NCI-H69 (cell line): ENCODE measurements around the gene CTRB1.

ENCODE experiments used
- DNase-seq: peaks from one replicate; lab custom pipeline; 2025; lab: John Stamatoyannopoulos, UW

Gene CTRB1

DNA sequence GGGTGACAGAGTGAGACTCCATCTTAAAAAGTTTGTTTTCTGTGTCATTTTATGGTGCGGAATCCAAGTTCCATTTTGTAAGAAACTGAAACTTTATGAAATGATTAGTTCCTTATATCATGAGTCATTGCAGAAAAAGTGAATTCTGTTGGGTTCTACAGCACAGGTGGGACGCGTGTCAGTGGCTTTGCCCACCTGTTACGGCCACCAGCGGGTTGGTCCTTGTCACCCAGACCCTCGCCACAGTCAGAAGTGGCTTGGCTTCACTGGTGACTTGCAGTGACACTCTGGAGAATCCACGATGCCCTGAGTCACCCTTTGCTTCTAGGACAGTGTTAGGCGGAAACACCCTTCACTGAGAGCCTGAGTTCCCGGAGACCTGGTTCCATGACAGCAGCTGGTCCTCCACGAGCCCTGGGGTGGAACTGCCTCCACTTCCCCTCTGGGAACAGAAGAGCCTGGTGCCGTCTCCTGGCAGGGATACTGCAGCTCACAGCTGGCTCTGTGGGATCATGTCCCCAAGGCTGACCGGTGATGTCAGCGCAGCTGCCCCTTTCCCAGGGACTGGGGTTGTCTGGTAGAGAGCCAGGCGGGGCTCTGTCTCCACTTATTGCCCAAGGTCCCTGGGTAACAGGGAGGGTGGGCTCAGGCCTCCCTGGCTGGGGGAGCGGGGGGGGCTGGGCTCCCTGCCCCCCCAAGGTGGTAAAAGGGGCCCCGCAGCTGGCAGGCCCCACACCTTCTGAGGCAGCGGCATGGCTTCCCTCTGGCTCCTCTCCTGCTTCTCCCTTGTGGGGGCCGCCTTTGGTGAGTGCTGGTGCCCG is at the start of gene CTRB1:
Gene CTRB1, plus strand, starts transcription at position 733 of the 821 bp plus-strand sequence. Its CDS starts 20 bp downstream, at position 753.
- DNase-seq: no peak

DNA sequence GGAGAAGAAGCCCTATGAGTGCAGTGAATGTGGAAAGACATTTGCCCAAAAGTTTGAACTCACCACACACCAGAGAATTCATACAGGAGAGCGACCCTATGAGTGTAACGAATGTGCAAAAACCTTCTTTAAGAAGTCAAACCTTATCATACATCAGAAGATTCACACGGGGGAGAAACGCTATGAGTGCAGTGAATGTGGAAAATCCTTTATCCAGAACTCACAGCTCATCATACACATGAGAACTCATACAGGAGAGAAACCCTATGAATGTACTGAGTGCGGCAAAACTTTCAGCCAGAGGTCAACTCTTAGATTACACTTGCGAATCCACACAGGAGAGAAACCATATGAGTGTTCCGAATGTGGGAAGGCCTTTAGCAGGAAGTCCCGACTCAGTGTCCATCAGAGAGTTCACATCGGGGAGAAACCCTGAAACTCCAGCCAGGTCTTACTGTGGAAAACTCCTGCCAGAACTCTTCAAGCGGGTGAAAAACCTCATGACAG is 48.8 kb upstream of the CTRB1 start:
- DNase-seq: no peak

DNA sequence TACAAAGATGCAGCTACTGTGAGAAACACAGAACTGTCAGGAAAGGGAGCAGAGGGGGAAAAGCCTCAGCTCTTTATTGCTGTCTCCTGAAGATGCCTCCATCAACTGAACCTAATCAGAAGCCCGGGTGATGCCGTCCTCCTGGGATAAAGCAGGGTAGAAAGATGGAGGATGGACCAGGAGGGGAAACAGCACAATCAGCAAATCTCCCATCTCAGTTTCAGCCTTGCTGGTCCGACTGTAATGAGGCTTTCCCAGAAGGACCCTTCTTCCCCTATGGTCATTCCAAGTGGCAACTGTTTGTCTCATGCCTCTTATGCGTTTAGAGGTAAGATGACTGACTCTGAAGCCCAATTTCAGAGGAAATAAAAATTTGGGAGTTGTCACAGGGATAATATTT is 46.2 kb upstream of the CTRB1 start:
- DNase-seq: no peak

DNA sequence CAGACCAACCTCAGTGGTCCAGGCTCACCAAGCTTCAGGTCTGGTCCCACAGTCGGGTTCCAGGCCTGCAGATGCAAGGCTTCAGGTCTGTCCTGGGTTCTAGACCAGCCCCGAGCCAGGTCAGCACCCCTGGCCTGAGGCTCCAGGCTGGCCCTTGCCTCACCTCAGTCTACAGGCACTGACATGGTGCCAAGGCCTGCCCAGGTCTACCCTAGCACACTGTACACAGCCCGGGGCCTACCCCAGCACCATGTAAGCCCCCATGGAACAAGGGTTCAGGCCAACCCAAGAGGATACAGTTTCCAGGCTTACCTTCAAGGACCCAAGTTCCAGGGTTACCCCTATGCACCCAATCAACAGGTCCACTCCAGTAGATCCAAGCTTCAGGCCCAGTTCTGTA is 43.7 kb upstream of the CTRB1 start:
- DNase-seq: no peak

DNA sequence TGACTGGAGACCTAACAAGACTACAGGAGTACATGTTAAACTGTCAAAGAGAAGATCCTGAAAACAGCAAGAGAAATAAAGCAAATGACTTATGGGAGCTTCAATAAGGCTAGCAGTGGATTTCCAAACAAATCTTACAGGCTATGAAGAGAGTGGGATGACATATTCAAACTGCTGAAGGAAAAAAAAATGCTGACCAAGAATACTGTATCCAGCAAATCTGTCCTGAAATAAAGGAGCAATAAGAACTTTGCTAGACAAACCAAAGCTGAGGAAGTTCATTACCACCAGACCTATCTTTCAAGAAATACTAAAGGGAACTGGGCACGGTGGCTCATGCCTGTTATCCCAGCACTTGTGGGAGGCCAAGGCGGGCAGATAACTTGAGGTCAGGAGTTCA is 41.9 kb upstream of the CTRB1 start:
- no peak for DNase-seq

DNA sequence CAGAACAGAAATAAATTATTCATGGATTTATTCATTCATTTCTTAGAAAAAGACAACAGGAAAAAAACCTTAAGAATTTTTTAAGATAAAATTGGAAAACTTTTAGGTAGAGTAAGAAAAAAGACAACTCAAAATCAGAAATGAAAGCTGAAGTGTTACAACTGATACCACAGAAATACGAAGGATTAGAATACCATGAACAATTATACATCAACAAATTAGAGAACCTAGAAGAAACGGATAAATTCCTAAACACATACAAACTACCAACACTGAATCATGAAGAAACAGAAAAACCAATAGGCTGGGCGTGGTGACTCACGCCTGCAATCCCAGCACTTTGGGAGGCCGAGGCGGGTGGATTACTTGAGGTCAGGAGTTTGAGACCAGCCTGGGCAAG is 39.6 kb upstream of the CTRB1 start:
- no peak for DNase-seq

DNA sequence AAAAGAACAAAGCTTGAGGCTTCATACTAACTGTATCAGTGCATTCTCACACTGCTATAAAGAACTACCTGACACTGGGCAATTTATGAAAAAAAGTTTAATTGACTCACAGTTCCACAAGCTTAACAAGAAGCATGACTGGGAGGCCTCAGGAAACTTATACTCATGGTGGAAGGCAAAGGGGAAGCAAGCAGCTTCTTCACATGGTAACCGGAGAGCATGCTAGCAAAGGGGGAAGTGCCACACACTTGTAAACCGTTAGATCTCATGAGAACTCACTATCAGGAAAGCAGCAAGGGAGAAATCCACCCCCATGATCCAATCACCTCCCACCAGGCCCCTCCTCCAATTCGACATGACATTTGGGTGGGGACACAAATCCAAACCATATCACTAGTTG is 37.2 kb upstream of the CTRB1 start:
- no peak for DNase-seq

DNA sequence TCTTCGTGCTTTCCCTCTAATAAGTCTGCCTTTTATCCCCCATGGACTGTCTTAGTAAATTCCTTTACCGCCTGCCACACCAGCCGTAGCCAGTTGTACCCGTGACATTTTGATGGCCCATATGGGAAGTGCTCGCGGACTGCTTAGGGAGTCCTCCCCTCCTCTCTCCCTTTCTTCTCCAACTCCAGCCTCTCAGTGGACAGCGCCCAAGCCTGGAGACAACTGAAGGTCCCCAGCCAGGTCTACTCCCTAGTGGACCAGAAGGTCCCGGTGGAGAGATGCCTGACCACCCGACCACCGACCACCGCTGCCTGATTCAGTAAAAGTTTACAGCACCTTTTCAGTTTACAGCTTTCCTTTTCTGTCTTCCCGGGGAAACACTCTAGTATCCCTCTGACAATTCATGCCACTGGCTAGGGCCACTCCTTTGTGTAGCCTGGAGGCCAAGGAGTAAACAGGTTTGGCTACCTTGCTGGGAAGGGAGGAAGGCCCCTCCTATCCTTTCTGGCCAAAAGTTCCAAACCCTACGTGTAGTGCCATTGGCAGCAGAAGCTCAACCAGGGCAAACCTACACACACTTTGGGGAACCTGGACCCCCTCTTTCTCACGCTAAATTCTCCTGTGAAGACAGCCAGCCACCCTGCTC is 29.8 kb upstream of the CTRB1 start:
- no peak for DNase-seq

DNA sequence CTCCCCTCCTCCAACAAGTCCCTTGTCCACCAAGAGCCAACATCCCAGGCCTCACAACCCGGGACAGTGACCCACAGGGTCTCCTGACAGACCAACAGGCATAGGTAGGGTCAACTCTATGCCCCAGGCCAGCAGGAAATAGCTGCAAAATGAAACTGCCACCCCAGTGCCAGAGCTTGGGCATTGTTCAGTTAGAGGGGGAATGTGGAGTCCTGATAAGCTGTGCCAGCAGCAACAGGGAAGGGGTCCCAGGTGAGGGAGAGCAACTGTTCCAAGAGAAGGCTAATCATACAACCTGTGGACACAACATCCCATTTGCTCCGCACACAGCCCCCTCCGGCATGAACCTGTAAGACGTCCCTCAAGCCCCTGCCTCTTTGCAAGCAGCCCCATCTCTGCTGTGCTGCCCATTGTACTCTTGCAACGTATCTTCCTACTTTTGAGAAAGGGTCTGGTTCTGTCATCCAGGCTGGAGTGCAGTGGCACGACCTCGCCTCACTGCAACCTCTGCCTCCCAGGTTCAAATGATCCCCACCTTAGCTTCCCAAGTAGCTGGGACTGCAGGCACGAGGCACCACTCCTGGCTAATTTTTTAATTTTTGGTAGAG is 29.0 kb upstream of the CTRB1 start:
- DNase-seq: no peak

DNA sequence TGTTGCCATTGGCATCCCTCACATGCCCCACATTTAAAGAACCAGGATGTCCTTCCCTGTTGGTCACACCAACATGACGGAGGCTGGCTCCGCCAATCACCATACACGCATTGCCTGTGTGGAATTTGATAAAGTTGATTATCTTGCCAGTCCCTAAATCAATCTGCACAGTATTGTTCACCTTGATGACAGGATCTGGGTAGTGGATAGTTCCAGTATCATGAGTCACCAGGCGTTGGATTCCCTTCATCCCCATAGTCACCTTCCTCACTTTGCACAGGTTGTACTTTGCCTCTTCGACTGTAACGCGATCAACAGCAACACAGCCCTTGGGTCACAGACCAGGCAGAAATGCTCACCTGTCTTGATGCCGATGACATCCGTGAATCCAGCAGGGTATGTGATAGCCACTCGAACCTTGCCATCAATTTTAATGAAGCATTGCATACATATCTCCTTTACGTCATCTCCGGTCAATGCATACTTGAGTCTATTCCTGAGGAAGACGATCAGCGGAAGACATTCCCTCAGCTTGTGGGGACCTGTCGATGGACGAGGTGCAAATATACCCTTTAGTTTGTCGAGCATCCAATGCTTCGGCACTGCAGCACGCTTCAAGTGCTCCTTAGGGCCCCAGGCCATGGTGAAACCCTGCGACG is 26.1 kb upstream of the CTRB1 start:
- no peak for DNase-seq

DNA sequence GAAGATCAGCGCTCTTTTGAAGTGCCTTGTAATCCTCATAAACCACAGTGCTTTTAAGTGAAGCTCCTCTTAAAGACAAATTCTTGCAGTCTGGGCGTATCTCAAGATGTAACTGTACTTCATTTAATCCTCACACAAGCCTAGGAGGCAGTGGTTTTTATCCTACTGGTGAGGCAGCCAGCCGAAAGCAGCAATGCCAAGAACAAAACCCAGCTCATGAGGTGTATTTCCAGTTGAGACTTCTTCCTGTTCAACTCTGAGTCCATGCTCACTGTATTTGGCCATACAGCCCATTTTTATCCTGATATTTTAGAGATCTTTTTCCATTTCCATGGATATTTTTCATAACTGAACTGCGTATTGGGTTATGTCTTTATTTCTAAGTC is 25.5 kb upstream of the CTRB1 start:
- no peak for DNase-seq

DNA sequence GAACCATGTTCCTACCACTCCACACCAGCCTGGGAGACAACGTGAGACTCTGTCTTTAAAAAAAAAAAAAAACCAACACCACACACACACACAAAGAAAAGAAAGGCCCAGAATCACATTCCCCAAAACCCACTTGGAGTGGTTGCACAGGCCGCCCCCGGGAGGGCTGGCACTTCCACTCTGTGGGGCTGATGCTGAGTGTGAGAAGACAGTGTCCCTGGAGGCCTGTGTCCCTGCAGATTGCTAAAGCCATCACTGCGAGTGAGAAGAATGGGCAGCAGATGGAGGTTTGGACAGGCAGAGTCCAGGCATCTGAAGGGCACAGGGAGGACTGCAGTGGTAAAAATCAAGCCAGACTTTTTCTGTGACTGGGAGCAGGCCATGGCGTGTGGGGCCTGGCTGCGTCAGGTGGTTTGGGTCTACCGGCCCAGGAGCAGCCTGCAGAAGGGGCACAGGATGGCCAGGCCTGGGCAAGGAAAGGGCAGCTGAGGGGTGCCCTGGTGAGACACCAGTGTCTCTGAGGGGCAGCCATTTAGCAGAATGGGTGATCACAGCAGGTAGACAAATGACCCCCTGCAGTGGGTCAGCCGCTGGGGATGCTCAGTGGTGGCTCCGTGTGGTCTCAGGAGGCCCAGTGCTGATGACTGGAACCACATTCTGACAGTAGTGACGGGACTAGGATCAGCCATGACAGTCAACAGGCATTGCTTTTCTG is 24.9 kb upstream of the CTRB1 start:
- DNase-seq: no peak

DNA sequence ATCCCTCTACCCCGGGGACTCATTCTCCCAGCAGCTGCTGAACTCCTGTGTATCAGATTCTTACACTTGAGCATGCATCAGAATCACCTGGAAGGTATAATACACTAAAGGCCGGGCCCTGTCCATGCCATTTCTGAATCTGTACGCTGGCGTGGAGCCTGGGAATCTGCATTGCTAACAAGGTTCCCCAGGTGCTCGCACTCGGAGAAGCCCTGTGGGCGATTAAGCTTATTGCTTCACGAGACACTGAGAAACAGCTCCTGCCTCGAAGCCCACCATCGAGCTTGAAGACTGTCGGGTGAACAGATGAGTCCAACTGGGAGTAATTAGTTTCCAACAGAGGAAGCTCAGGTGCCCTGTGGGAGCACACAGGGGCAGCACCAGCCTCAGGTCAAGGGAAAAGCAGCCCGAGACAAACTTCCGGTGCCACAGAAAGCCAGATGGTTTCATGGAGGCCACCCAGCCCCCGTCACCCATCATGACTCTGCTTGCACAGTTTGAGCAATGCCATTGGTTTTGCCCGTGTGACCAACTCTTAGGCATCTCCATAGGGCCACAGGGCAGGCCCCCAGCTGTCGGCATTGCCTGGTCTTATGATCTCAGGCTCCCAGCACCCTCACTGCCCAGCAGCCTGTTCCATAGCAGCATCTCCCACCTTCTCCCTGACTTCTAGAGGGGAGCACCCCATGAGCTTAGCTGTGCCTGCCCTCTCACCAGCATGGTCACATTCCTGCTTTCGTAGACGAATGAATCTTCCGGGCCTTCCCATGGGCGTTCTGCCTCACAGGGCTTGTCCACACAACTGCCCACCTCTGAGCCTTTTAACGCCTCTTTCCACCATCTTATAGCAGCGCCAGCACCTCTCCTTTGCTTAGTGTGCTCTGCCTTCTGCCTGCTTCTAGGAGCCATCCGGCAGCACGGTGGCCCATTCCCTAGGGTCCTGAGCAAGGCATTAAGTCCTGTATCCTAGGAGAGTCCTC is 22.7 kb upstream of the CTRB1 start:
- peak; percentile 1 for DNase-seq

DNA sequence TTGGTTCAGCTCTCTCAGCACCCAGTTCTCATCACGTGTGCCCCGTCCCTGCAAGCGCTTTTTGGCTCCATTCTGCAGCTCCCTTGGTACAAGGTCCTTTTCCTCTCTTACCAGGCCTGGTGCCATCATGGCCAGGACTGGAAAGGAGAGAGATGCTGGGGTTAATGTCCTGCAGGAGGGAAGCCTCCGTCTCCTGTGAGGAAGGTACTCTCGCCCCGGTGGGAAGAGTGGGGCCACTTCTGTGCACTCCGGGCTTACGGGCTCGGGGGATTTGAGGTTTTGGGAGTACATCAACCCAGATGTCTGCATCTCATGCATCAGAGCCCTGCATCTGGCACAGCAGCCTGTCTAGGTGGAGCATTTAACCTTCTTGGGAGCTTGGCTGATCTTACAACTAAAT is 22.0 kb upstream of the CTRB1 start:
- no peak for DNase-seq

DNA sequence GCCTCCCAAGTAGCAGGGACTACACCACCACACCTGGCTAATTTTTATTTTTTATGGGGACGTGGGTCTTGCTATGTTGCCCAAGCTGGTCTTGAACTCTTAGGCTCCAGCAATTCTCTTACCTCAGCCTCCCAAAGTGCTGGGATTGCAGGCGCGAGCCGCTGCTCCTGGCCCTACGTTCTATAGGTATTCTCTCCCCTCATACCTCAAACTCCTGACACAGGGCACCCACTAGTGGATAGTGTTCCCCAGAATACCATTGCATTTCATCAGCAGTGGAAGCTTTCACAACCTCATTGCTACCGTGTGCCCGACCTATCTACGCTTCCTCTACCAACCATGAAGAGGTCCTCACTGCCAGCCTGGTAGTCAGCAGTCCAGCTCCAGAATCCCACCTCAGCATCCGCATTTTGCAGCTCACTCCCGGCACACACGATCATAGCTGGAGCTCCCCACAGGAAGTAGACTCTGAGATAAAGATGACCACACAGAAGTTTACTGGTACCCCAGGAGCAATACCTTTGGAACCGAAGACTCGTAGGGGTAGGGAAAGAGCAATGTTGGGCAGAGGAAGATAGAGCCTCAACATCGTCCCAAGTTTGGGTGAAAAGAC is 21.2 kb upstream of the CTRB1 start:
- no peak for DNase-seq

DNA sequence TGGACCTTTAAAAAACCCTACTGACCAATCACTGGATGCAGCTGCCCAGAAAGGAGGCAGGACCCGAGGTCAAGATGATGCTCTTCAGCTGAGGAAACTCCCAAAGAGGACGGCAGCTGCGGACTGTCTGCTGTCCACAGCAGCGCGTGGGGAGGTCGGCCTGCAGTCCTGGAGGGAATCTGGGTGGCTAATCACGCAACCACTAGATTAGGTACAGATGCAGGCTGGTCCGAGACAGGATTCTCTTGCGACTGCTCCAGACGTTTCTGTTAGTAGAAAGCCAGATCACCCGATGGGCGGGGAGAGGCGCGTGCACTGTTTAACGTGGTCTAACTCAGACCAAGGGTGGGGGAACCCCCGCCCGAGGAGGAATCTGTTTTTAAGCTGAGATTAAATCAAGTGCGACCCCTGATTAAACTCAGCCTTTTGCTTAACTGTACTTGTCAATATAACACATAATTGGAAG is 20.6 kb upstream of the CTRB1 start:
- peak; percentile 20 for DNase-seq

DNA sequence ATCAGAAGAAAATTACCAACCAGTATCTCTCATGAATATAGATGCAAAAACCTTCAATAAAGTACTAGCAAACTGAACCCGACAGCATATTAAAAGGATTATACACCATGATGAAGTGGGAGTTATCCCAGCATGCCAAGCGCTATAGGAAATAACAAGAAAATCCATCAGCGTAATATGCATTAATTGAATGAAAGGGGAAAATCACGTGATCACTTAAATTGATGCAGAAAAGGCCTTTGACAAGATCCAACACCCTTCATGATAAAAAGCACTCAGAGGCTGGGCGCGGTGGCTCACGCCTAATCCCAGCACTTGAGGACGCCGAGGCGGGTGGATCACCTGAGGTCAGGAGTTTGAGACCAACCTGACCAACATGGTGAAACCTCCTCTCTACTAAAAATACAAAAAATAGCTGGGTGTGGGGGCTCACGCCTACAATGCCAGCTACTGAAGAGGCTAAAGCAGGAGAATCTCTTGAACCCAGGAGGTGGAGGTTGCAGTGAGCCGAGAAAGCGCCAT is 16.7 kb upstream of the CTRB1 start:
- DNase-seq: no peak

DNA sequence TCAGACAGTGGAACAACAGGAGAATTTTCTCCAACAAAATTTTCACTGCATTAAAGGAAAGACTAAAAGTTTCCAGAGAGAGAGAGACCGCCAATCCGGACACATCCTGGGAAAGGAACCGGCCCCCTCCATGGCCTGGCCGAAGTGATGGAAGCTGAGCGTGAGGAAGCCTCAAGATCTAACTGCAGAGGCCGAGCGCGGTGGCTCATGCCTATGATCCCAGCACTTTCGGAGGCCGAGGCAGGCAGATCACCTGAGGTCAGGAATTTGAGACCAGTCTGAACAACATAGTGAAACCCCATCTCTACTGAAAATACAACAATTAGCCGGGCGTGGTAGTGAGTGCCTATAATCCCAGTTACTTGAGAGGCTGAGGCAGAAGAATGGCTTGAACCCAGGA is 15.7 kb upstream of the CTRB1 start:
- DNase-seq: no peak

DNA sequence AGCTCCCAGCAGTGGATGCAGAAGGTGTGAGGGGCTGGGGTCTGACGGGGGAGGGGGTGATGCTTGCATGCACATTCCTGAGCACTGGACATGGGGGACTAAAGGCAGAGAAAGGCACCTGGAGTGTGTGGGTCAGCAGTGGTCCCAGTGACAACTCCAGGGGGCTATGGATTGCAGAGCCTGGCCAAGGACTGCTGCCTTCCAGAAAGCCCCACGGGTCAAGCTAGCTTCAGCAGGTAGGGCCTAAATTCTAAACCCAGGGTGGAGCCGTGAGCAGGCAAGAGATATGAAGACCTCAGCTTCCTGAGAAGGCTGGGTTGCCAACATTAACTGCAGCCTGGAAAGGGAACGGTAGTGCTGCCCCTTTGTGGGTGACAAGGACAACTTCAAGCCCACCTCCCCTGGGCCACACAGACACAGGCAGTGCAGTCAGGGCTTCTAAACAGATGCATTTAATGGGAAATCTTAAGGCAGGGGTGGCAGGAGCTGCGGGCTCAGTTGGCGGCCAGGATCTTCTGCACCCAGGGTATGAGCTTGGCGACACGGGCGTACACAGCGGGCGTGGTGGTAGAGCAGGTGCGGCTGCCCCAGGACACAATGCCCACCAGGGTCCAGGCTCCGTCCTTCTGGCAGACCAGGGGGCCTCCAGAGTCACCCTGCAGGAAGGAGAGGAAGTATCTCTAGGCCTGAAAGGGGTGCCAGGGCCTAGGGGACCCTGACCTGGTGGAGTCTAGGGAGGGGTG is 14.9 kb upstream of the CTRB1 start:
- no peak for DNase-seq
